ELR (cell line): ENCODE data around the gene SLC26A8.
"Not testable (repeated sequence)": the region's sequence is repeated elsewhere in the genome, so short reads cannot be mapped to it uniquely, and the experiment has no call there.

Source experiments
- DNase-seq: peaks from one replicate; pipeline ENCODE4 v3.0.0-alpha.2; 2015; ENCODE audit warnings: low read depth

The SLC26A8 gene

GRCh38 chr6:35909571-35909970 lies 114.9 kb downstream of the SLC26A8 start:
- DNase-seq, result not testable (repeated sequence)

- not testable (repeated sequence) for DNase-seq
These were observed 115.6 kb downstream of the SLC26A8 start for GRCh38 chr6:35908753-35909401.

GRCh38 chr6:35907750-35908149 lies 116.7 kb downstream of the SLC26A8 start:
- no peak for DNase-seq

DNA sequence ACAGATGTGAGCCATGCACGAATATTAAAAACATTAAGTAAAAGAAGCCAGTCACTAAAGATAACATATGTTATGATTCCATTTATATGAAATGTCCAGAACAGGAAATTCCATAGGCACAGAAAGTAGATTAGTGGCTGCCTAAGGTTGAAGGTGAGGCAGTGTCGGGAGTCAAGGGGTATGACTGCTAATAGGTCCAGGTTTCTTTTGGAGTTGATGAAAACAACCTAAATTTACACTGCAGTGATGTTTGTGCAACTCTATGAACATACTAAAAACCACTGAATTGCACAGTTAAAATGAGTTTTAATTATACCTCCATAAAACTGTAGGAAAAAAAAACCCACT lies 118.0 kb downstream of the SLC26A8 start:
- peak; percentile 12 for DNase-seq

DNA sequence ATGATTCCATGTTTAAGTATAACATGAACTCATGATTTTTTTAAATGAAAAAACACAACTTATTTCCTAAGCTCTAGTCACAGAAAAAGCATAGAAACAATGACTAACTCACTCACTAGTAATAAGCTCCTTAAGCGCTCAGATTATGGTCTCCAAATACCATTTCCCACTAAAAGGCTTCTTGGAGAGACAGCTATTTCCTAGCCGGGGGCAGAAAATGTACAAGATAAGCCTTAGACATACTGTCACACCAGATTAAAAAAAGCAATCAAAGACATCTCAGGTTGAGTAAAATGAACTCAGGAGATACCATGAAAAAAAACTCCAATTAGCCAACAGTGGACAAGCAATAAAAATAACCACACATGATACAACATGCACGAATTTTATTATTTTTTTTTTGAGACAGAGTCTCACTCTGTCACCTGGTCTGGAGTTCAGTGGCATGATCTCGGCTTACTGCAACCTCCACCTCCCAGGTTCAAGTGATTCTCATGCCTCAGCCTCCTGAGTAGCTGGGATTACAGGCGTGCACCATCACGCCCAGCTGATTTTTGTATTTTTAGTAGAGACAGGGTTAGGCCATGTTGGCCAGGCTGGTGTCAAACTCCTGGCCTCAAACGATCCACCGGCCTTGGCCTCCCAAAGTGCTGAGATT lies 118.5 kb downstream of the SLC26A8 start:
- DNase-seq, result no peak

GRCh38 chr6:35905141-35905785 lies 119.2 kb downstream of the SLC26A8 start:
- DNase-seq, result no peak

- DNase-seq, result no peak
These were observed 120.8 kb downstream of the SLC26A8 start for GRCh38 chr6:35903679-35904078.

DNA sequence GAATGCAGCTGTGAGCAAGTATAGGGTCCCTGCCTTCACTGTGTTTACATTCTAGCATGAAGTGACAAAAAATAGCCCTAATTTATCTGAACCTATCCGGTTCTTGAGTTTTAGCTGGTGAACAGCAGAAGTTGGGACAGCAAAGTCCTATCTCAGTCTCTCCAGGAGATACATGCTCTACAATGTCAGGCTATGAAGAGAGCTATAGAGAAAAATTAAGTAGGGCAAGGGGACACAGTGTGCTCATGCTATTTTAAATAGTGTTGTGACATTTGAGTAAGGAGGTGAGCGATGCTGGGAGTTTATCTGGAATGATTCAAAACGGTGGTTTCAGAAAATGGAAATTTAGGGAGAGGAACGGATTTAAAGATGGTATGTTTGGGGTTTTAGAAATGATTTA lies 124.0 kb downstream of the SLC26A8 start:
- no peak for DNase-seq

- DNase-seq, result no peak
These were observed 126.4 kb downstream of the SLC26A8 start for GRCh38 chr6:35898003-35898402.

DNA sequence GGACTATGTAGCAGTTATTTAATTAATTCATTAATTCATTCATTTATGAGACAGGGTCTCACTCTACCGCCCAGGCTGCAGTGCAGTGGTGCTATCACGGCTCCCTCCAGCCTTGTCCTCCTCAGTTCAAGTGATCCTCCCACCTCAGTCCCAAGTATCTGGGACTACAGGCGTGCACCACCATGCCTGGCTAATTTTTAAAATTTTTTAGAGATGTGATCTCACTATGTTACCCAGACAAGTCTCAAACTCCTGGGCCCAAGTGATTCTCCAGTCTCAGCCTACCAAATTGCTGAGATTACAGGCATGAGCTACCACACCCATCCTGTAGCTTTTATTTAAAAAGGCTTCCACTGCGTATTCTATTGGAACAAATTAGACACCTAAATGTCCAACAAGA lies 127.0 kb downstream of the SLC26A8 start:
- DNase-seq, result no peak

DNA sequence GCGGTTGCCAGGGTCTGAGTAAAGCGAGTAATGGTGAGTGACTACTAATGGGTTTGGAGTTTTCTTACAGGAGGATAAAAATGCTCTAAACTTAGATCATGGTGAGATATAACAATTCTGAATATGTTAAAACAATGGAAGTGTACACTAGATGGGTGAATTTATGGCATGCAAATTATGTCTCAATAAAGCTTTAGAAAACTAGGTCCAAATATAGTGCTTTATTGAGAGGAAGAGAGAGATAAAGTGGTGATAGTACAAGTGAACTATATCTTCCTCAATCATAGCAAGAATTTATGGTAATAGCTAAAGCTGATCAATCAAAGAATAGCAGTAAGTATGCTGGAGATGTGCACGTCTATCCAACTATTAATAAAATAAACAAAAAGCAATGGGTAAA lies 127.4 kb downstream of the SLC26A8 start:
- DNase-seq, result no peak

DNA sequence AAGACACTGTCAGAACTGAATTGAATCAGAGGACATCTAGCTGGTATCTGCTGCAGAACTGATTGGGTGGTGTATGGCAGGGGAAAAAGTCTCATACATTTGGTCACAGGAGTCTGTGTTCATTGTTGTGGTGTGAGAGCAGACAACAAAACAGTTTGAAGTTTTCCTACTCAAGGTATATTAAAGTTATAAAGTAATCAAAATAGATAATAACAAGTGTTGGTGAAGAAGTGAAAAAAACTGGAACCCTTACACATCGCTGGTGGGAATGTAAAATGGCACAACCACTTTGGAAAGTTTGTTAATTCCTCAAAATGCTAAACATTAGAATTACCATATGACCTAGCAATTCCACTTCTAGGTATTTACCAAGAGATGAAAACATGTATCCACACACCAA lies 128.2 kb downstream of the SLC26A8 start:
- no peak for DNase-seq

DNA sequence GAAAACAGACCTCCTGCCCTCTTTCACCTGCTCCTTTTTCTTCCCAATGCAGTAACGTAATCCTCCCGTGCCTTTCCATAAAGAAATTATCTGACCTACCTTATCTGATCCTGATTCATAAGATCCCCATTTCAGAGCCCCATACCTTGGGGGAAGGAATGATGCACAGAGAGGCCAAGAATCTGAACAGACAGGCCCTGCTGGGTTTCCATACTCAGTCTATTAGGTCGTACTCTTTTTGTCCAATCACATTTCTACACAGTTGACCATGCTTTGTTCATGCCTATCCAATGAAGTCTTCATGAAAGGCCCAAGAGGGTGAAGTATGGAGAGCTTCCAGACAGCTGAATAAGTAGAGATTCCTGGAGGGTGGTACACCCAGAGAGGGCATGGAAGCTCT lies 128.9 kb downstream of the SLC26A8 start:
- DNase-seq, result no peak

- DNase-seq, result no peak
These were observed 129.7 kb downstream of the SLC26A8 start for GRCh38 chr6:35894776-35895175.
